IPS DF 6.9 (cell line): ENCODE results near the gene PARVB.

Source experiments
- DNase-seq: peaks from one replicate; pipeline ENCODE4 v3.0.0-alpha.2; 2013; ENCODE audit warnings: low read depth, low spot score
- H3K27ac ChIP-seq: one replicate; pipeline ENCODE4 v1.5.1; 2013; ENCODE audit warnings: low read length, control low read depth
- H3K27me3 ChIP-seq: 2 replicates; pipeline ENCODE4 v1.6.1; 2013; ENCODE audit warnings: mild to moderate bottlenecking, low read length; ENCODE audit not compliant: control insufficient read depth, insufficient read depth
- H3K36me3 ChIP-seq: 2 replicates; pipeline ENCODE4 v1.6.1; 2013; ENCODE audit warnings: low read length; ENCODE audit not compliant: control insufficient read depth, insufficient read depth
- H3K4me1 ChIP-seq: 2 replicates; pipeline ENCODE4 v1.6.1; 2013; ENCODE audit warnings: low read length; ENCODE audit not compliant: control insufficient read depth, insufficient read depth
- H3K4me3 ChIP-seq: 2 replicates; pipeline ENCODE4 v1.5.1; 2013; ENCODE audit warnings: mild to moderate bottlenecking, low read length
- H3K9me3 ChIP-seq: 2 replicates; pipeline ENCODE4 v1.6.1; 2013; ENCODE audit warnings: low read length, inconsistent platforms; ENCODE audit not compliant: control insufficient read depth, insufficient read depth
- WGBS: extraction: QIAGEN DNeasy Blood & Tissue Kit; methylation state at CpG from one replicate; pipeline ENCODE4 v1.1.7; 2013; ENCODE audit warnings: mixed read lengths, missing lambda C conversion rate; ENCODE audit not compliant: insufficient read length, insufficient coverage; 5-methylcytosine and 5-hydroxymethylcytosine counted together

The PARVB gene

GRCh38 chr22:44206696-44207095 lies 182.6 kb downstream of the PARVB start:
- Histone ChIP-seq H3K36me3 (no peaks in the 10 kb centered on the region), H3K27me3 (no peaks in the 10 kb centered on the region), H3K4me3 (no peak overlapping the region), H3K9me3 (no peaks in the 10 kb centered on the region), H3K27ac (no peak overlapping the region), H3K4me1 (no peaks in the 10 kb centered on the region; the same call in 1 of the 2 replicates)
- DNase-seq = no peak
- no CpG with 5 or more reads among the region's 8 CpGs for WGBS

DNA sequence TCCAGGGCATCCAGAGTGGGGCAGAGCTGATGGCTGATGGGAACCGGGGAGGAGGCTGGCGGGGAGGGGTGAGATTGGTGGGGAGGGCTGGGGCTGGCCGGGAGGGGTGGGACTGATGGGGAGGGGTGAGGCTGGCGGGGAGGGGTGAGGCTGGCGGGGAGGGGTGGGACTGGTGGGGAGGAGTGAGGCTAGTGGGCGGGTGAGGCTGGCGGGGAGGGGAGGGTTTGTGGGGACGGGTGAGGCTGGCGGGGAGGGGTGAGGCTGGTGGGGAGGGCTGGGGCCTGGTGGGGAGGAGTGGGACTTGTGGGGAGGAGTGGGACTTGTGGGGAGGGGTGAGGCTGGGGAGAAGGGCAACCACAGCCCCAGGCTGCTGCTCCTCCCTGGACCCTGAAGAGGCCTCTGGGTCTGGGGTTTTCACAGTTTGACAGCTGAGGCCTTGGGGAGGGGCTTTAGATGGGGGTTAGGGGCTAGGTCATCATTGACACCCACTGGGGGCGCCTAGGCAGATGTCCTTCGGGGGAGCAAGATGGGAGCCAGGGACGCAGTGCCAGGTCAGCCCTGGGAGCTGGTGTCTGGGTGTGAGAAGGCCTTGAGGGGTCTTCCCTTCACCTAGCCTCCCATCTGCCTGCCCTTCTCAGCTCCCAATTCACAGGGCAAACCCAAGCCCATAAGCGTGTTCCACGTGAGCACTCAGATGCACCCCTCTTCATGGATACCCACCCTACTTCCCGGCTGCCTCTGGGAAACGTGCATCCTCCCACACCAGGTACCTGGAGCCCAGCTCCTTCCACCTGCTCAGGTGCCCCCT lies 183.3 kb downstream of the PARVB start:
- no peak for DNase-seq
- WGBS = no CpG with 5 or more reads among the region's 16 CpGs
- no peaks in the 10 kb centered on the region for H3K9me3 ChIP-seq
- no peak overlapping the region for H3K4me3 ChIP-seq
- no peaks in the 10 kb centered on the region for H3K27me3 ChIP-seq
- peaks cover 2% of the 10 kb centered on the region; the same call in 1 of the 2 replicates for H3K4me1 ChIP-seq
- no peaks in the 10 kb centered on the region for H3K36me3 ChIP-seq
- no peak overlapping the region for H3K27ac ChIP-seq

- no CpG with 5 or more reads among the region's 4 CpGs for WGBS
- DNase-seq = no peak
- no peak overlapping the region for H3K4me3 ChIP-seq
- H3K4me1 ChIP-seq = peaks cover 2% of the 10 kb centered on the region; the same call in 1 of the 2 replicates
- H3K36me3 ChIP-seq = no peaks in the 10 kb centered on the region
- no peaks in the 10 kb centered on the region for H3K27me3 ChIP-seq
- no peaks in the 10 kb centered on the region for H3K9me3 ChIP-seq
- no peak overlapping the region for H3K27ac ChIP-seq
Measured at GRCh38 chr22:44207981-44208317, 183.8 kb downstream of the PARVB start.

DNA sequence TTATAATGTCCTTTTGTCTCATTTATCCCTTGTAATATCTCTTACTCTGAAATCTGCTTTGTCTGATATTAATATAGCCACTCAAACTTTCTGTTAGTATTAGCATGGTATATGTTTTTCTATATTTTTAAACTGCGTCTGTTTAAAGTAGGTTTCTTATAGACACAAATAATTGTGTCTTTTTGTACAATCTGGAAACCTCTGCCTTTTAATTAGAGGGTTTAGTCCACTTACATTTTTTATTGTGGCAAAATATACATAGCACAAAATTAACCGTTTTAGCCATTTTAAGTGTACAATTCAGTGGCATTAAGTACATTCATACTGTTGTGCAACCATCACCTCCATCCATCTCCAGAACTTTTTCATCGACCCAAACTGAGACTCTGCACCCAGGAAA lies 185.2 kb downstream of the PARVB start:
- Histone ChIP-seq H3K4me3 (no peak overlapping the region), H3K36me3 (no peaks in the 10 kb centered on the region), H3K9me3 (no peaks in the 10 kb centered on the region), H3K4me1 (peaks cover 2% of the 10 kb centered on the region; the same call in 1 of the 2 replicates), H3K27ac (no peak overlapping the region), H3K27me3 (no peaks in the 10 kb centered on the region)
- WGBS = no CpG with 5 or more reads among the region's 3 CpGs
- DNase-seq = no peak

DNA sequence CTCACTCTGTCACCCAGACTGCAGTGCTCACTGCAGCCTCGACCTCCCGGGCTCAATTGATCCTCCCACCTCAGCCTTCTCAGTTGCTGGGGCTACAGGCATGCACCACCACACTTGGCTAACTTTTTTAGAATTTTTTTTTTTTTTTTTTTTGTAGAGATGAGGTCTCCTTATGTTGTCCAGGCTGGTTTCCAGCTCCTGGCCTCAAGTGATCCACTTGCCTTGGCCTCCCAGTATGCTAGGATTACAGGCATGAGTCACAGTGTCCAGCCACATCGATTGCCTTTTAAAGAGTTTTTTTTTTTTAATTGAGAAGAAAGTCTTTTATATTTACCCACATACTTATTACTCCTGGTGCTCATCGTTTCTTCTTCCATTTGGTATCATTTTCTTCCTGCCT lies 186.6 kb downstream of the PARVB start:
- Histone ChIP-seq H3K36me3 (no peaks in the 10 kb centered on the region), H3K4me1 (peaks cover 2% of the 10 kb centered on the region; the same call in 1 of the 2 replicates), H3K27me3 (no peaks in the 10 kb centered on the region), H3K27ac (no peak overlapping the region), H3K9me3 (no peaks in the 10 kb centered on the region), H3K4me3 (no peak overlapping the region)
- no CpG with 5 or more reads among the region's 4 CpGs for whole genome bisulfite sequencing
- no peak for DNase-seq

DNA sequence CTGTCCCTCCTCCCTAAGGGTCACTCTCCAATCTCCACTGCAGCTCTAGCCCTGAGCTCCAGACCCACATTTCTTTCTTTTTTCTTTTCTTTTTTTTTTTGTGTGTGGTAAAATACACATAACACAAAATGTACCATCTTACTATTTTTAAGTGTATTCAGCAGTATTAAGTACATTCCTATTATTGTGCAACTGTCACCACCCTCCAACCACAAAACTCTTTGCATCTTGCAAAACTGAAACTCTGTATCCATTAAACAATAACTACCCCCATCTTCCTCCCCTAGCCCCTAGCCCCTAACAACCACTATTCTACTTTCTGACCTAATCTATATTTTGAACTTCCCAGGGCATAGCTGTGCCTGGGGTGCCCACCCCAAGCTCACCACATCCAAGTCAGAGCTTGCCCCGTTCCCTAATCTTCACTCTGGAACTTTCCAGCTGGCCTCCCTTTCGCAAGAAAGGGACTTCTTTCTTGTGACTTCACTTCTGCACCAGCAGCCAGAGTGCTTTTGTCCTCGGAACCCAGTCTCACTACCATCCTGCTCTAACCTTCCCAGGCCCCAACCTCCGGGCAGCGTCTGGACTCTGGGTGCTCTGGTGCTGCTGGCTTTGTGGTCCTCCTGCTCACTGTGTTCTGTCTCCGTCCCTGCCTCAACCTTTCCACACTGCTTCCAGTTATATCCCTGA lies 187.3 kb downstream of the PARVB start:
- H3K36me3 ChIP-seq = no peaks in the 10 kb centered on the region
- no peak for DNase-seq
- H3K4me3 ChIP-seq = no peak overlapping the region
- no CpG with 5 or more reads among the region's 6 CpGs for WGBS
- H3K9me3 ChIP-seq = no peaks in the 10 kb centered on the region
- no peak overlapping the region for H3K27ac ChIP-seq
- H3K4me1 ChIP-seq = peaks cover 2% of the 10 kb centered on the region; the same call in 1 of the 2 replicates
- H3K27me3 ChIP-seq = no peaks in the 10 kb centered on the region

- no peaks in the 10 kb centered on the region for H3K9me3 ChIP-seq
- peaks cover 2% of the 10 kb centered on the region; the same call in 1 of the 2 replicates for H3K4me1 ChIP-seq
- no peak for DNase-seq
- WGBS = no CpG with 5 or more reads among the region's 12 CpGs
- no peak overlapping the region for H3K27ac ChIP-seq
- H3K27me3 ChIP-seq = no peaks in the 10 kb centered on the region
- H3K36me3 ChIP-seq = no peaks in the 10 kb centered on the region
- no peak overlapping the region for H3K4me3 ChIP-seq
Measured at GRCh38 chr22:44211946-44212930, 188.1 kb downstream of the PARVB start.

GRCh38 chr22:44212936-44213335 lies 188.8 kb downstream of the PARVB start:
- H3K4me3 ChIP-seq = no peak overlapping the region
- no peaks in the 10 kb centered on the region for H3K27me3 ChIP-seq
- H3K4me1 ChIP-seq = peaks cover 2% of the 10 kb centered on the region; the same call in 1 of the 2 replicates
- no peaks in the 10 kb centered on the region for H3K36me3 ChIP-seq
- no CpG with 5 or more reads among the region's 1 CpG for WGBS
- no peak for DNase-seq
- H3K27ac ChIP-seq = no peak overlapping the region
- H3K9me3 ChIP-seq = no peaks in the 10 kb centered on the region

DNA sequence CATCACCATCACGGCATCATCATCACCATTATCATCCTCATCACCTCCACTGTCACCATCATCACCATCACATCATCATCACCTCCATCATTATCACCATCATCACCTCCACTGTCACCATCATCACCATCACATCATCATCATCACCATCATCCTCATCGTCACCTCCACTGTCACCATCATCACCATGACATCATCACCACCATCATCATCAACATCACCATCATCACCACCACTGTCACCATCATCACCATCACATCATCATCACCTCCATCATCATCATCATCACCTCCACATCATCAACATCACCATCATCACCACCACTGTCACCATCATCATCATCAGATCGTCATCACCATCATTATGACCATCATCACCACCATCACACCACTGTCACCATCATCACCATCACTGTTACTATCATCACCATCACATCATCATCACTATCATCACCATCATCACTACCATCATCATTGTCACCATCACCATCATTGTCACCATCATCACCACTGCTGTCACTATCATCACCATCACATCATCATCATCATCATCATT lies 189.5 kb downstream of the PARVB start:
- no peak overlapping the region for H3K27ac ChIP-seq
- H3K27me3 ChIP-seq = no peaks in the 10 kb centered on the region
- H3K36me3 ChIP-seq = no peaks in the 10 kb centered on the region
- H3K4me3 ChIP-seq = no peak overlapping the region
- peaks cover 2% of the 10 kb centered on the region; the same call in 1 of the 2 replicates for H3K4me1 ChIP-seq
- no peak for DNase-seq
- WGBS = 100% methylated on average over 1 of the region's 3 CpGs
- no peaks in the 10 kb centered on the region for H3K9me3 ChIP-seq

DNA sequence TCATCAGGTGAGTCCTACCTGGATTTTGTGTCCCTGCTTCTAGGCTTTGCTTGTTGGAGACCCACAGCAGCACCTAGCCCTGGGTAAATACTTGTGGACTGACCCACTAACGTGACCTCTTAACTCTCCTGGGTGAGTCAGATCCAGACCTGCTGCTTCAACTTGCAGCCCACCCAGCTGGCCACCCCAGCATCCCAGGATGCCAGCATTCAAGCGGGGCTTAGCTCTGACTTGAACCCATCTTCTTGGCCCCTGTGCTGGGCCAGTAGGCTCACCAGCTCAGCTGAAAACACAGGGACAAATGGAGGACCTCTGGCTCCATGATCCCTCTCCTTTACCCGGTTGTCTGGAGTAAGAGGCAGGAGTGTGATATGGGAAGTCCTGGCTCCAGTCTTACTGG lies 190.1 kb downstream of the PARVB start:
- DNase-seq = no peak
- no peaks in the 10 kb centered on the region for H3K9me3 ChIP-seq
- H3K4me1 ChIP-seq = peaks cover 2% of the 10 kb centered on the region; the same call in 1 of the 2 replicates
- no CpG with 5 or more reads among the region's 3 CpGs for WGBS
- H3K27me3 ChIP-seq = no peaks in the 10 kb centered on the region
- H3K36me3 ChIP-seq = no peaks in the 10 kb centered on the region
- no peak overlapping the region for H3K27ac ChIP-seq
- no peak overlapping the region for H3K4me3 ChIP-seq
